ENCODE data around the gene PSD2.
"Not testable (repeated sequence)": the region's sequence is repeated elsewhere in the genome, so short reads cannot be mapped to it uniquely, and the experiment has no call there.

PSD2 gene

DNA sequence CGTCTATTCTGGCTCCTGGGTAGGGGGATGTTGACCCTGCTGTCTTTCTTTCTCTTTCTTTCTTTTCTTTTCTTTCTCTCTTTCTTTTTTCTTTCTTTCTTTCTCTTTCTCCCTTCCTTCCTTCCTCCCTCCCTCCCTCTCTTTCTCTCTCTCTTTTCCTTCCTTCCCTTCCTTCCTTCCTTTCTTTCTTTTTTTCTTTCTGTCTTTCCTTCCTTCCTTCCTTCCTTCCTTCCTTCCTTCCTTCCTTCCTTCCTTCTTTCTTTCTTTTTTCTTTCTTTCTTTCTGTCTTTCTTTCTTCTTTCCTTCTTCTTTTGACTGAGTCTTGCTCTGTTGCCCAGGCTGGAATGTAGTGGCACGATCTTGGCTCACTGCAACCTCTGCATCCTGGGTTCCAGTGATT is 3.0 kb upstream of the PSD2 start:
- not testable (repeated sequence) for DNase-seq

DNA sequence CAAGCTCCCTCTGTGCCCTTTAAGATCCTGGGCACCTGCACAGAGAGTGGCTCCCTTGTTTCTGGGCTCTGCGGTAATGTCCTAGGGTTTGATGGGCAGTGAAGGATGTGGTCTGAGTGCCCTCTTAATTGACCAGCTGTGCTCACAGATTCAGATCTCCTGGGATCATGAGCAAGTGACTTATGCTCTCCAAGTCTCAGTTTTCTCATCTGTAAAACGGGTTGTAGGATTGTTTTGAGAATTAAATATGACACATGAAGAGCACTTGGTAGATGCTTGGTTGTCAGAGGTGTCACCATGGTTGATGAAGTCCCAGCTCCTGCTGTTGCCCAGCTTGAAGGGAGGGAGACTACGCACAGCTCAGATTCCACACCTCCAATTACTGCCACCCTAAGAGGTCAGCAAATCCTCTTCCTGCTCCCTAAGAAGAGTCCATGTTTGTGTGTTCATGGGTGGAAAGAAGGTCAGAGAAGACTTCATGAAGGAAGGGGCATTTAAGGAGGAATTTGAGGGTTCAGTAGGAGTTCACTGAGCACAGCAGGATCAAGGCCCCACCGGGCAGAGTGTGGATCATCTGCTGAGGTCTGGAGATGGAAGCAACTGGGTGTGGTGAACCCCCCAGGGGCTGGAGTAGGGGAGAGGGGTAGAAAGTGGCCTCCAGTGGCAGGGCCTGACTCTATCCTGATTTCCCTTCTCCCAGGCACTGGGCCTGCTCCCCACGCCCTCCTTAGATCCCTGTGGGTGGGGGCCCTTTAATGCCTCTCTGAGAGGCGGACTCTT is 1.4 kb upstream of the PSD2 start:
- no peak for DNase-seq

DNA sequence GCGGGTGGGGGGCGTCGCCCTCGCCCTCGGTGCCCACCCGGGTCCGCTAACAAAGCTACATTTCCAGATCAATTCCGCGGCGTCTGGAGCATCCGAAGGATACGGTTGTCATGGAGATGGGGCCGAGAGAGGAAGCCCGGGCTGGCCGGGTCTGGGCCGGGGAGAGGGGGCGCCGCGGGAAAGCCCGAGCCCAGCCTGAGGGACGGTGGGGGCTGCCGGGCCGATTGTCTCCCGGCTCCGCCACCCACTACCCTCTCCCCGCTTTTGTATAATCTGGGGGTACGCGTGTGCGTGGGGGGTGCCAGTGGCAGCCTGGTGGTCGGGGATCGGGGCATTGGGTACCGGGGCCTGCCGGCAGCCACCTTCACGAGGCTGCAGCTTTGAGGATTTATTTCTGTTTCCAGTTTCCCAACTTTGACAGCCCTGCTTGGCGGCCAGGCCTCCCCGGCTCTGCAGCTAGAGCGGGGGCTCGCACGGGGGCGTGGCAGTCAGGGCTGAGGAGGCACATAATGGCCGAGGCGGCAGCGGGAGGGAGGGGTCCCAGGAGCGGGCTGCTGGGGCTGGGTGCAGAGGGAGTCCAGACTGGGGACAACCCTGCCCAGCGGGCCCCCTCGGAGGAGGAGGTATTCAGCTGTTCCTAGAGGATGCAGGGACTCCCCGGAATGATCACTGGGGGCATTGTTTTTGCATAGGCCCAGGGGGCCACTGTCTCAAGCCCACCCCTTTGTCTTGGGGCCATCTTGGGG is 626 bp downstream of the PSD2 start:
- DNase-seq: no peak

DNA sequence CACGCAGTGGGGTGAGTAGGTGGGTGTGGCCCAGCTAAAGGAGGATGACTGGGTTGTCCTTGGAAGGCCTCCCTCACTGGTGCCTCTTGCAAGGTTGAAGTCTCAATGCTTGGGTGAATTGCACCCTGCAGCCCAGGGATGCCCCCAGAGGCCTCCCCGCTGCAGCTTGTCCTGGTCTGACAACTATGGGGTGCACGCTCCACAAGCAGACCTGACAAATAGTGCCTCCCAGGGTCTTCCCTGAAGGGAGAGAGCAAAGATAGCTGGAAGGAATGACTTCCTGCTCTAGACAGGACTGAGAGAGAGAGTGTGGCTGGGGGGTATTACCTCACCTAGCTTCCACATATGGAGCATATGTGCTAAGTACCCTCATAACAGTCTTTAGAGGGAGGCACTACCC is 1.7 kb downstream of the PSD2 start:
- DNase-seq: no peak

DNA sequence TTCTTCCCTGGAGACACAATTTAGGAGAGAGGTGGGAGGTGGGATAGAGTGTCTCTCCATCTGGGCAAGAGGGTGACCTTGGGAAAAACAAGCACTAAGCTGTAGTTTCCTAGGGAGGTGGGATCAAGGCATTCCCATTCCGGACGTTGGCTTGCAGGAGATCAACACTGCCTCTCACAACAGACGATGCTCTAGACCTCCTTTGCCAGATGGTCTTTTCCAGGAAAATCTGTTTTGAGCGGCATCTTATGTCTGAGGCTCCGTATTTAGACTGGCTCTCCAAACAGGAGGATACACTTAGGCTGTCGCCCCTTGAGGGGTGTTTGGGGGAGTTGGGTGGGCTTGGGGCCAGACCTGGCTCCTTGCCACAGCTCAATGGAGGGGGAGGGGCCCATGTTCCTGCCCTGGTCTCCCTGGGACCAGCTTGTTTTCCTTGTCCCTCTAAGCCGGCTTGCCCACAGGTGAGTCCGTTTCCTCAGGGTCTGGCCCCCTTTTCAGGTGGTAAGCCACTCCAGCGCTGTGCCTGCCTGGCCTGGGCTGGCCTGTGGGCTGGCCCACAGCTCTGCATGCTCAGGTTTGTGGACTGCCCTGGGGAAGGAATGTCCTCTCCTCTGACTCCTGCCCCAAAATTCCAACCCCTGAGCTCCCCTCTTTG is 2.4 kb downstream of the PSD2 start:
- no peak for DNase-seq

DNA sequence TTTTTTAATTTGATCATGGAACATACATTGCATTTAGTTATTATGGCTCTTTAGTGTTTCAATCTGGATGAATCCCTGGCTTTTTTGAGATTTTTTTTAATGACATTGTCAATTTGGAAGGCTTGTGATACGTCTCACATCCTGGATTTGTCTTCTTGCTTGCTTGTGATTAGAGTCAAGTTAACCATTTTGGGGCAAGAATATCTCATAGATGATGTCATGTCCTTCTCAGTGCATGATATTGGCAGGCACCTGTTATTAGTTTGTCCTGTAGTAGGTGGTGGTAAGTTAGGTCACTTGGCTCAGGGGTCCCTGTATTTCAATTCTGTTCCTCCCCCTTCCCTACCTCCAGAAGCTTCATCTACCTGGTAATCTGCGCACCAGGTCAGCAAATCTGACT is 3.3 kb downstream of the PSD2 start:
- no peak for DNase-seq

DNA sequence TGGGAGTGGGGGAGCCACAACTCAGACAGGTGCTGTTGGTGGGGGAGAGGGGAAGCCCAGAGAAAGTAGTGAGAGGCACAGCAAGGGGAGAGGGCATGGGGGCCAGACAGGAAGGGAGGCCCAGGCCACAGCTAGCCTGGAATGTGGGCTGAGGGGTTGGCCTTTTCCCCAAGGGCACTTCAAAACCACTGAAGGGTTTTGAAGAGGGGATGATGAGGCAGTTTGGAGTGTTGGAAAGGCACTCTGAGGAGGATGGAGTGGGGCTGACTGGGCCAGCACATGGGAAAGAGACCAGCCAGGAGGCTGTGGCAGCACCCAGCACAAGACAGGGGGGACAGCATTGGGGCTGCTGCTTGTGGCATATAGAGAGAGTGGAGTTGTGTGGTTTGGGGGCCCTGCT is 3.8 kb downstream of the PSD2 start:
- DNase-seq: no peak

DNA sequence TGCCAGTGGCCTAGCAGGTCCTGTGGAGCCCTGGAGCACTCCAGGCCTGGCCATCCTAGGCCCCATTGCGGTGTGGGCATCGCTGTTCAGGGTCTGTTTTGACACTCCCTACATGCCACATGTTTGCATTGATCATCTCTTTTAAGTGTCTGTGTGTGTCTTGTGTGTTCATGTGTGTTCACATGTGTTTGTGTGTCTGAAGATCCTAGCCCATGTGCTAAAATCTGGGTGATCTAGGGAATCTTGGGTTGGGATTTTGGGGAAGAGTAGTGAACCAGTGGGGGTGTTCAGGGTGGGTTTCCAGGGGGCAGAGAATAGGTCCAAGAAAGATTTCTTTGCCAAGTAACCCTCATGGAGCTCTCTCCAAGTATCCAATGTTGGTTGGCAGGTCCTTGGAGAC is 8.4 kb downstream of the PSD2 start:
- no peak for DNase-seq

DNA sequence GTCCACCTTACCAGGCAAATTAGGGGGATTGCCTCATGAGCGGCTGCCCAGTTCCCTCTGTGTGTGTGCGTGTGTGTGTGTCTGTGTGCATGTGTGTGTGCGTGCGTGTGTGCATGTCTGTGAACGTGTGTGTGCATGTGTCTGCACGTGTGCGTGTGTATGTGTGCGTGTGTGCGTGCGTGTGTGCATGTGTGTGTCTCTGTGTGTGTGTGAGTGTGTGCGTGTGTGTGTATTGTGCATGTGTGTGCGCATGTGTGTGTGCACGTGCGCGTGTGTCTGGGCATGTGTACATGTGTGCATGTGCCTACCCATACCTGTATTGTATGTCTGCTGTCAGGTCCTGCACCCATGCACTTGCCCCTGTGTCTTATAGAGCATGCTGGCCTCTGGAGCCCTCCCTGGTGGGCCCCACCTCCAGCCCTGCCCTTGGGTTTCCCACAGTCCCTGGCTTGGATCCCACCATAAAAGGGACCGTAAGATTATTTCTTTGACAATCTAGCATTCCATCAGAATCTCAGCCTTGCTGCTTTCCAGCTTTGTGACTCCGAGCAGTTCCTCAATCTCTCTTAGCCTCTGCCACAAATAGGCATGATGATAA is 9.3 kb downstream of the PSD2 start:
- DNase-seq: no peak

DNA sequence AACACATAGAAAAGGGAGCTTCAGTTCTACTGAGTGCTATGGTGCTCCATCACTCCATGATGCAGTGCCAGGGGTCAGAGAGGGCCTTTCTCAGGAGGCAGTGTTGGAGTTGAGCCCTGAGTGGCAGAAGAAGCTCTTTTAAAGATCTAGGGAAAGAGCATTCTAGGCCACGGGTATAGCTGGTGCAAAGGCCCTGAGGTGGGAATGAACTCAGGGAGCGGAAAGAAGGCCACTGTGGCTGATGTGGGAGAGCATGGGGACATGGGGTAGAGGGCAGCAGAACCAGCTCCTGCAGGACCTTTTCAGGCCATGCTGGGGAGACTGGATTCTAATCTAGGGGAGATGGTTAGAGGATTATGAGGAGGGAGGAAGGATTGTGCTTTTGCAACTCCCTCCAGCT is 9.9 kb downstream of the PSD2 start:
- DNase-seq: no peak

DNA sequence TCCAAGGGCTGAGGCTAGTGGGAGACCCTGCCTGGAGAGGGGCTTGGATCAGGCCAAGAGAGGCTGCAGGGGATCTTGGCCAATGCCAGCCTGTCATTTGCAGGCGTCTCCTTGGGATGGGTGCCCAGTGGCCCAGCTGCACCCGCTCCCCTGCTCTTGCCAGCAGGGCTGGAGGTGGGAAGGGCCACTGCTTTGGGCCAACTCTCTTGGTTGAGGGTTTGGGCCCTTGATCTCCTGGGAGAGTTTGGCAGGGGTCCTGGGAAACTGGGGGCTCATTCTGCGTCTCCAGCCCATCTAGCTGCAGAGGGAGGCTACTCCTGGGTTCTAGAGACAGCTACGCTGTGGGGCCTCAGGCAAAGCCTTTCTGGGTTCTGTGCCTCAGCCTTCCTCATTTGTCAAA is 10.5 kb downstream of the PSD2 start:
- no peak for DNase-seq

DNA sequence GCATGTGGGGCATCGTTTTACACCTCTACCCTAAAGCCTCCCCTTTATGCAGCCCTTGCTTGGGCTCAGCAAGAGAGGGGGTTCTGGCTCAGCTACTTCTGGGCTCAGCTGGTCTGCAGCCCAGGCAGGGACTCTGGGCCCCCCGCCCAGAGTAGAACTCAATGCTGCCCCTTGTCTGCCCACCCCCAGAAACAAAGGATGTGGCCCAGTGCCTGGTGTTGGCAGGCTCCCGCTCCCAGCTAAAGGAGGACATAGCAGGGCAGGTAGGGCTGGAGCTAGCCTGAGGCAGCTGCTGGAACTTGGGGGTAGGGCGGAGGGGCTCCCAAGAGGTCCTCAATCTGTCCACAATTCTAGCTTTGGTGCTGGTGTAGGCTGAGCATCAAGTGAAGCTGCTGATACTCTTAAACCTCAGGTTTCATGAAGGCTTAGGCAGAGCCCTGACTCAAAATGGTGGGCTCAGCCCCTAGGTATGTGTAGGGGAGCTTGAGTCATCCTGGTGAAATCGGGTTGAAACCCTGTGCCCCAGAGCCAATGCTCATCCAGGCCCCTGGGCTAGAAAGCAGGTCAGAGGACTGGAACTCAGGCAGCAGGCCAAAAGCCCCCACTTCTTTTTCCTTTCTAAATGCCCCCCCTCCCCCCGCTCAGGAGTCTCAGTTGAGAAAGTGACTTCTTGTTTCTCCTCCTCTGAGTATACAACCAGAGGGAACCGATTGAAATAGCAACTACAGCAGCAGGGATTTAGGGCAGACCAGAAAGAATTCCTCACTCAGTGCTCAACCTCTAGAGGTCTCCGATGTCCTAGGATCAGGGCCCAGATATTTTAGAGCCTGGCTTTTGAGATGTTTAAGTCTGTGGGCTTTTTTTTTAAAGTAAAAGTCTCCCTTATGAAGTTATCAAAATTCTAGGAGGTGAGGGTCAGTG is 11.4 kb downstream of the PSD2 start:
- DNase-seq: no peak

DNA sequence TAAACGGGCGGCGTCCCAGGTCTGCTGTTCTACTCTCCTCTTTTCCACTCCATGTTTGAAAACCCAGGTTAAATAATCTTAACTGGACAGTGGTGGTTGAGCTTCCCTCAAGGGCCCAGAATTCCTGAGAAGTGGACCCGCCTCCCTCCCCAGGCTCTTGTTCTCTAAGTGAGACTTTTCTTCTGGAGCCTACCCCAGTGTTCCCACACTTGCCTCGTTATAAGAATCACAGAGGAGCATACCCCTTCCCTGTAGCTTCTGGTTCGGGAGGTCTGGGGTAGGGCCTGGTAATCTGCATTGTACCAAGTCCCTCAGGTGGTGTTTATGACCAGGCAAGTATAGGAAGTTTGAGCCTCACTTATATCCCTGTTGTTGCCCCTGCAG is 12.0 kb downstream of the PSD2 start:
- DNase-seq: no peak

DNA sequence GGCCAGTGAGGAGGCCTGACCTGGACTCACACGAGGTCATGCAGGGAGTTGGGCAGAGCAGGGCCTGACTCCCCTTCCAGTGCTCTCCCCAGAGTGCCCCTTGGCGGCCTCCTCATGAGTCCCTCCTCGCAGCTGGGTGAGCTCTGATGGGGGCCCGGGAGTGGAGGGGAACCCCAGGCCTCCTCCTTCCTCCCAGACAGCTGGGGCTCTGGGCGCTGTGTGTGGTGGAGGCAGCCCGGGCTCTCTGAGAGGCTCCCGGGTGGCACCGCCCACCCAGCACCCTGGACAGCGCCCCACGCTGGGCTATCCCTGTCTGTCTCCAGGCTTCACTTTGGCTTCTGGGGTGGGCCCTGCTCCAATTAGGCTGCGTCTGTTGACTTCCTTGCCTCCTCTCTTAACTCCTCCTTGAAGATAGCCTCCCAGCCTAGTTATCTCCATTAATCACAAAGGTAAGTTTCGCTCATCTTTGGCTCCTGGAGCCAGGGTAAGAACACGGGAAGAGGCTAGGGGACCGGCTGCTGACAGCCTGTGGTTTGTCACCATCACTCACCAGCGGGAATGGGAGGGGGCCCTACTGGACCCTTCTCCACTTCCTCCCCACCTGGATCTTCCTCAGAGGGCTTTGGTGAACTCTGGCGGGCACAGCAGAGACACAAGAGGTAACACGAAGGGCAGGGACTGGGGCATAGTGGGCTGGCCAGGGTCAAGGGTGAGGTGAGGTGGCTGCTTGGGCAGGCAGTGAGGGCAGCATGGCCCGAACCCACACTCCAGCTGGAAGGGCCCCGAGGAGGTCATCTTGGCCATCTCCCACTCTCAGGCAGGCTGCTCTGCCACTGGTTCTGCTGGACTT is 13.1 kb downstream of the PSD2 start:
- peak; percentile 7 for DNase-seq

DNA sequence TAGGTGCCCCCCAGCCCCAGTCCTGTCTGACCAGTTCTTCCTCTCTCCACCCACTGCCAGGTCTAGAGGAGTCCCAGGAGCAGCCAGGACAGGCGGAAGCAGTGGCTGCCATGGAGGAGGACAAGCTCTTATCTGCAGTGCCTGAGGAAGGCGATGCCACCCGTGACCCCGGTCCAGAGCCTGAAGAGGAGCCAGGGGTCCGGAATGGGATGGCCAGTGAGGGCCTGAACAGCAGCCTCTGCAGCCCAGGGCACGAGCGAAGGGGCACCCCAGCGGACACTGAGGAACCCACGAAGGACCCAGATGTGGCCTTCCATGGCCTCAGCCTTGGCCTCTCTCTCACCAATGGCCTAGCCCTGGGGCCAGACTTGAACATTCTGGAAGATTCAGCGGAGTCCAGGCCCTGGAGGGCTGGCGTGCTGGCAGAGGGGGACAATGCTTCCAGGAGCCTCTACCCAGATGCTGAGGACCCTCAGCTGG is 13.8 kb downstream of the PSD2 start:
- DNase-seq: no peak

DNA sequence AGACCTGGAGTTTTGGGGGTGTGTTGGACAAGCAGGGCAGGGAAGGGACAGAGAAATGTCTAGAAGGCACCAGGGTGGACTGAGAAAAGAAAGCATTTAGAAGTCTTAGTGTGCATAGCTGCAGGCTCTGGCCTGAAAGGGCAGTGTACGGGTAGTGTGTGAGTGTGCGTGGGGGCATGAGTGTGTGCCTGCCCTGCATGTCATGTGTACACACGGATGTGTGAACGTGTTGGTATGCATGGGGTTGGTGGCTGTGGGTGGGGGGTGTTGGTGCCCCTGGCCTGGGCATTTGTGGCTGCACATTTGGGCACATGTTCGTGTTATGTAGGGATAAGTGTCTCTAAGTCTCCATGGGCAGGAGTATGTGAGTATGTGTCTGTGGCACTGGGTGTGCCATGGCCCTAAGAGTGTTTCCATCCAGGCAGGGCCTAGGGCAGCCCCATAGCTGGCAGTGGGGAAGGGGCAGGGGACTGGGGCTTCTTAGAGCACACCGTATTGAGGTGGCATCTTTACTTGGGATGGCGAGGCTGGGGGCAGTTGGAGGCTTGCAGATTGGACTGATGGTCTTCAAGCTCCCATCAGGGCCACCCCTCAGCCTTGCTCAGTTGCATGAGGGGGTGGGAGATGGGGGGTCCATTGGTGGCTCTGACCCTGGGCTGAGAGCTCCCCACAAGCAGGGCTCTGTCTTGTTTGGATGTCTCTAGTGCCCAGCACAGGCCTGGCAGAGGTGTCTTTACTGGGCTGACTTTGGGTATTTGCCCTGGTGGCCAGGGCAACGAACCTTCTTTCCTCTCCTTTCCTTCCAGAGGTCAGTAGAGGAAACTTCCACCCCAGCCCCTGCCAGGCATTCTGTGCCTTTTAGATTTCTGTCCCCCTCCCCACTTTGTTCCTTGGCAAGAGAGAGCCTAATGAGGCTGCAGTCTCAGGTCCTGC is 15.0 kb downstream of the PSD2 start:
- DNase-seq: no peak

DNA sequence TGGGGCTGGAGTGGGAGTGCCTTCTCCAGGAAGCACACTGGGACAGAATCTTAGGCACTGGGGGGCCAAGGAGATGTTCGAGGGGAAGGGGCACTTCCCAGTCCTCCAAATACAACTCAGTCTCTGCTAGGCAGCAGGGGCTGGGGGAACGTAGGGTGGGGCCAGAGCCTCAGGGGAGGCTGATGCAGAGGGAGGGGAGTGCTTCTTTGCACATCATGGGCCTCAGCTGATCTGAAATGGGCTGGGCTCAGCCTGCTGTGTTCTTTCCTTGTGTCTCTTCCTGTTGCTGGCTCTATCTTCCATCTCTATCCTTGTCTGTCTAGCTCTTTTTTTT is 15.6 kb downstream of the PSD2 start:
- no peak for DNase-seq

DNA sequence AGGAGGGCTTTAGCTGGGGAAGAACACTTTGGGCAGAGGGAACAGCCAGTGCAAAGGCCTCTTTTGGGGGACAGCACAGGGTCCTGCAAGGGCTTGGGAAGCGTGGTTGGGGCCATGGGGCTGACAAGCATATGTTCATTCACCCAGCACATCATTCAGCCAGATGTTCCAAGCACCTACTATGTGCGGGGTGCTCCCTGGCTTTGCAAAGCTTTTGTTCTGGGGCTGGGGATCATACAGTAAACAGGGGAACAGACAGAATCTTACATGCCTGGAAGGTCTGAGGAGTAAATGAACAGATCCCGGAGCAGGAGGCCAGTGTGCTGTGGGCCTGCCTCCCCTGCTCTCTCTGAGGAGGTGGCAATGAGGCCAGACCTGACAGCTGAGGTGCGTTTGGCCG is 16.7 kb downstream of the PSD2 start:
- no peak for DNase-seq

DNA sequence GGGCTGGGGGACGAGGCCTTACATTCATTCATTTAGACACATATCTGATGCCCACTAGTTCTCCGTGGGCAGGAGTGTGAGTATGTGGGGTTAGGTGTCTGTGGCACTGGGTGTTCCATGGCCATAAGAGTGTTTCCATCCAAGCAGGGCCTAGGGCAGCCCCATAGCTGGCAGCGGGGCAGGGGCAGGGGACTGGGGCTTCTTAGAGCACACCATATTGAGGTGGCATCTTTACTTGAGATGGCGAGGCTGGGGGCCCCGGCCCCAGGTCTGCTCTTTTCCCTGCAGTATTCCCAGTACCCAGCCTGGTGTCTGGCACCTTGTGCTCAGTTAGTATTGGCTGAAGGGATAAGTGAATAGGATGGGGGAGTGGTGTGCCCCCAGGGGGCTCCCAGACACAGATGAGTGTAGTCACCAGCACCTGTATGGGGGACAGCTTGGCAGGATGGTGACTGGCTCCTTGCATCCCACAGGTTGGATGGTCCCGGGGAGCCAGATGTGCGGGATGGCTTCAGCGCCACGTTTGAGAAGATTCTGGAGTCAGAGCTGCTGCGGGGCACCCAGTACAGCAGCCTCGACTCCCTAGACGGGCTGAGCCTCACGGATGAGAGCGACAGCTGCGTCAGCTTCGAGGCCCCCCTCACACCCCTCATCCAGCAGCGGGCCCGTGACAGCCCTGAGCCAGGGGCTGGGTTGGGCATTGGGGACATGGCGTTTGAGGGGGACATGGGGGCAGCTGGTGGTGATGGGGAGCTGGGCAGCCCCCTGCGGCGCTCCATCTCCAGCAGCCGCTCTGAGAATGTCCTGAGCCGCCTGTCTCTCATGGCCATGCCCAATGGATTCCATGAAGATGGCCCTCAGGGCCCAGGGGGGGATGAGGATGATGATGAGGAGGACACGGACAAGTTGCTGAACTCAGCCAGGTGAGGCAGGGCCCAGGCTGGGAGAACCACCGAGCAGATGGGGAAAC is 17.5 kb downstream of the PSD2 start:
- DNase-seq: no peak
